SKM-1 (cell line): ENCODE data around the gene TBX4.
"Not testable (repeated sequence)": the region's sequence is repeated elsewhere in the genome, so short reads cannot be mapped to it uniquely, and the experiment has no call there.

Experiments used
- DNase-seq: peaks from one replicate; lab custom pipeline; 2025; ENCODE audit not compliant: unreplicated experiment; lab: John Stamatoyannopoulos, UW

The TBX4 gene

DNA sequence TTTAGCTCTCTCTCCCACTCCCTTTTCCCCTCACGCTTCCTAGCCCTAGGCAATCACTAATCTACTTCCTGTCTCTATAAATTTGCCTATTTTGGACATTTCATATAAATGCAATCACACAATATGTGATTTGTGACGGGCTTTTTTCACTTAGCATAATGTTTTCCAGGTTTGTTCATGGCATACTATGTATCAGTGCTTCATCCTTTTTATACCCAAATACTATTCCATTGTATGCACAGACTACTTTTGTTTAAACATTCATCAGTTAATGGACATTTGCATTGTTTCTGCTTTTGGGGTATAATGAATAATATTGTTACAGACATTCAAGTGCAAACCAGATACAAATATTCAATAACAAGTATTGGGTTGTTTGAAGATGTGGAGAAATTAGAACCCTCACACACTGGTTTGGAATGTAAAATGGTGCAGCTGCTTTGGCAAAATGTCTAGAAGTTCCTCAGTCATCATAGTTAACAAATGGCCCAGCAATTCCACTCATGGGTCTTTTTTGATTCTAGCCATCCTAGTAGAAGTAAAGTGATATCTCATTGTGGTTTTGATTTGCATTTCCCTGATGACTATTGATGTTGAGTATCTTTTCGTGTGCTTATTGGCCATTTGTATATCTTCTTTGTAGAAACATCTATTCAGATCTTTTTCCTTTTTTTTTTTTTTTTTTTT lies 67.7 kb downstream of the TBX4 start:
- no peak for DNase-seq

DNA sequence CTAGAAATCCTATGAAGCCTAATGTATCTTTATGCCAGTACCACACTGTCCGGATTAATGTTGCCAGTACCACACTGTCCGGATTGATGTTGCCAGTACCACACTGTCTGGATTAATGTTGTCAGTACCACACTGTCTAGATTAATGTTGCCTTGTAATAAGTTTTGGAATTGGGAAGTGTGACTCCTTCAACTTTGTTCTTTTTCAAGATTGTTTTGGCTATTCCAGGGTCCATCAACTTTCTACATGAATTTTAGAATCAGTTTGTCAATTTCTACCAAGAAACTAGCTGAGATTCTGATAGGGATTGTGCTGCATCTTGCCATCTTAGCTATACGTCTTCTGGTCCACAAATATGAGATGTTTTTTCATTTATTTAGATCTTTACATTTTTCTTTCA lies 68.7 kb downstream of the TBX4 start:
- no peak for DNase-seq

DNA sequence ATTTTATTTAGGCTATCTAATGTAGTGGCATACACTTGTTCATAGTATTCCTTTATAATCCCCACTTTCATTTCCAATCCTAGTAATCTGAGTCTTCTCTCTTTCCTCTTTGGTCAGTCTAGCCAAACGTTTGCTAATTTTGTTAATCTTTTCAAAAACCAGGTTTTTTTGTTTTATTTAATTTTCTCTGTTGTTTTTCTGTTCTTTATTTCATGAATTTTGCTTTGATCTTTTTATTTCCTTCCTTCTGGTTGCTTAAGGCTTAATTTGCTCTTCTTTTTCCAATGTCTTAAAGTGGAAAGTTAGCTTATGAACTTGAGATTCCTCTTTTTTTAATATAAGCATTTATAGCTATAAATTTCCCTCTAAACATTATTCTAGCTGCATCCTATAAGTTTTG lies 69.9 kb downstream of the TBX4 start:
- no peak for DNase-seq

DNA sequence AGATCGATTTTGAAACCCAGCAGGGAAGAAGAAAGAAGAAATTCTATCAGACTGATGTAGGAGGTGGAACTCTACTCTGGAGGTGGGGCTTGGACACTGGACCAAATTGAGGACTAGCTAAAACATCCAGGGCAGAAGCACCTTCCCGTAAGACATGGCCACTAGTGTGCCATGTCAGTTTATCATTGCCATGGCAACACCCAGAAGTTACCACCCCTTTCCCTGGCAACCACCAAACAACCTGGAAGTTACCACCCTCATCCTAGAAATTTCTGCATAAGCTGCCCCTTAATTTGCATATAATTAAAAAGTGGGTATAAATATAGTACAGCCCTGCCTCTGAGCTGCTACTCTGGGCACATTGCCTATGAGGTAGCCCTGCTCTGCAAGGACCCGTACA lies 72.1 kb downstream of the TBX4 start:
- no peak for DNase-seq

DNA sequence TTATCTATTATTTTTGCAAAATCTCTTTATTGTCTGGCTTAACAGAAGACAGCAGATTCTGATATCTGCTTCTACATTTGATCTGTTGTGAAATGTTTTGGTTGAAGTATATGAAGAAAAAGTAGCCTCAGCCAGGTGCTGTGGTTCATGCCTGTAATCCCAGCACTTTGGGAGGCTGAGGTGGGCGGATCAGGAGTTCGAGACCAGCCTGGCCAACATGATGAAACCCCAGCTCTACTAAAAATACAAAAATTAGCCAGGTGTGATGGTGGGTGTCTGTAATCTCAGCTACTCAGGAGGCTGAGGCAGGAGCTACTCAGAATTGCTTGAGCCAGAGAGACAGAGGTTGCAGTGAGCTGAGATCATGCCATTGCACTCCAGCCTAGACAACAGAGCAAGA lies 75.2 kb downstream of the TBX4 start:
- DNase-seq = not testable (repeated sequence)

DNA sequence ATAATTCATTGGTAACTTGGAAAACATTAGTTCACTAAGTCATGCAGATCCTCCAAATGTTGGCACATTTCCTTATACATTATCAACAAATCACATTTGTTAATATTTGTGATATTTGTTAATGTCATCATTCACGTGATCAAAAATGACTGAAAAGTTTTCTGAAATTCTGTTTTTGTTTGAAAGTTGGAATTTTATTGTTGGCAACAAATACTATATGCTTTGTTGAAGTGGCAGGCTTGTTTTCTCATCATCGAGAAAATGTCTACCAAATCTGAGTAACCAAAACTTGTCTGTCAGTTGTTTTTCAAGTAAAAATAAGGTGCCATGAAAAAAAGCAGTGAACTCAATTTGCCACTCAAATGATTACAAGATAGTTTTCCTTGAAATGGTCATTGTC lies 75.9 kb downstream of the TBX4 start:
- DNase-seq = no peak

DNA sequence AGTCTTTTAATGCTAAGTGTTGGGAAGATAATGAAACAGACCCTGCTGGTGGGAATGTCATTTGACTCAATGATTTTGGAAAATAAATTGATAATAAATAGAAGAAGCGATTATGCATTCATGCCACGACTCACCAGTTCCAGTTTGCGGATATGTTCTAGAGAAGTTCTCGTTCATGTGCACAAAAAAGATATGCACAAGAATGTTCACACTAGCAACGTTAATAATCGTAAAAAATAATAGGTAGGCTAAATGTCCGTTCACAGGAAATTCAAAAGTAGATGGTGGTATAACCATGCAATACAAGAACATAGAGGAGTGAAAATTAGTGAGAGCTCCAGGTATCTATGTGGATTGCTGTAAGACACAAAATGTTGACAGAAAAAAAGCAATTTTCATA lies 79.0 kb downstream of the TBX4 start:
- no peak for DNase-seq

DNA sequence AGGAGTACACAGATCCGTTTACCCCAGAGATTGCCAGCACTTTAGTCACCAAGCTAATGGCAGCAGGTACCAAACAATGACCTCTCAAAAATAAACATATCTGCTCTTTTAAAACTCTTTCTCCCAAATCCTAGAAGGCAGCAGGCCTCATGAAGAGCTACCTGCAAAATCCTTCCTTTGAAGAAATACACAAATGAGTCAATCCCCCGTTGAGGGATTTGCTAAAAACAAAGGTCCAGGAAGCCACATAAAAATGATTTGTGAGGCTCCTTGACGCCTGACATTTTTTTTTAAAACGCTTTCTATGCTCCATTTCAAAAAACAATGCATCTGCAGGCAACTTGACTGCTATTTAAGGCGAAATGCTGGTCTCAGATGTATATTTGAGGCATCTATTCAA lies 80.6 kb downstream of the TBX4 start:
- no peak for DNase-seq

DNA sequence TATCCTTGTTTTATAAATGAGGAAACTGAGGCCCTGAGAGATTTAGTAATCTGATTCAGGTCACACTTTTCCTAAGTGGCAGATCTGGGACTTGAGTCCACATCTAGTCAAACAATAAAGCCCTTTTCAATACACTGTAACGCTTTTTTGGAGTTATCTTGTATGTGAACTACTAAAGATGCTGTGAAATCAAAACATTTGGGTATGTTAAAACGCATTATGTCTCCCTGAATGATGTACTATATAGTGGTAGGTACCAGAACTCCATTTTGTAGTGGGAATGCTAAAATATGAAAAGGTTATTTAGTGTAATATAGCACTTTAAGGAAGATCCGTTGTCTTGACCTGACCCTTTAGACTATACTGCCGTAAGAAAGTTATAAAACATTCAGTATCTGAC lies 81.6 kb downstream of the TBX4 start:
- no peak for DNase-seq

DNA sequence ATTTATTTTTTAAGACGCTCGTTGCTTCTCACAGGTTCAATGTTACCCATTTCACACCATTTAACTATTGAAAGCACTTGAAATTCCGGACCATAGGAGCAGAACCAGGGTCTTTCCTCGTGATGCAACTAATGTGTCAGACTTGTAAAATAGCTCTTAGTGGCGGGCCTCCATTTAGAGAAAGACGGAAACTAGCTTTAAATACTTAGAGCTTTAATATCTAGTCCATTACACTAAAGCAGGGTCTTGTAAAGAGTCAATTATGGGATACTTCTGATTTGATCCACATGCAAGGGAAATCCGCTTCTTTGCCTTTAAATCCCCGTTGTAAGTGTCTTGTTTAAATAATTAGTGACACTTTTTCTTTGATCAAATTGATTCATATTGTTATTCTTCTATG lies 82.2 kb downstream of the TBX4 start:
- DNase-seq = no peak
